ENCODE data around the gene ZIM2.
"Not testable (repeated sequence)": the region's sequence is repeated elsewhere in the genome, so short reads cannot be mapped to it uniquely, and the experiment has no call there.

ZIM2 gene

GRCh38 chr19:56840451-56841192 is at the start of gene ZIM2, which contains the start of gene PEG3:
Gene ZIM2, minus strand, starts transcription at chr19:56840726. Its CDS starts 16,449 bp downstream, at chr19:56824277.
Gene PEG3, minus strand, starts transcription at chr19:56840726. Its CDS starts 16,071 bp downstream, at chr19:56824655.
- no peak for DNase-seq (ENCODE audit: low spot score)

GRCh38 chr19:56885173-56885985 is 44.9 kb upstream of the ZIM2 start:
- DNase-seq (ENCODE audit: low spot score) = no peak

GRCh38 chr19:56884441-56884840 is 43.9 kb upstream of the ZIM2 start:
- DNase-seq (ENCODE audit: low spot score) = no peak

GRCh38 chr19:56880592-56881190 is 40.2 kb upstream of the ZIM2 start:
- no peak for DNase-seq (ENCODE audit: low spot score)

- no peak for DNase-seq (ENCODE audit: low spot score)
These were observed 36.7 kb upstream of the ZIM2 start for GRCh38 chr19:56877069-56877715.

GRCh38 chr19:56875717-56876116 is 35.2 kb upstream of the ZIM2 start:
- no peak for DNase-seq (ENCODE audit: low spot score)

GRCh38 chr19:56874530-56874929 is 34.0 kb upstream of the ZIM2 start:
- DNase-seq (ENCODE audit: low spot score) = no peak

- DNase-seq (ENCODE audit: low spot score) = no peak
These were observed 33.0 kb upstream of the ZIM2 start for GRCh38 chr19:56873493-56873892.

- no peak for DNase-seq (ENCODE audit: low spot score)
These were observed 29.4 kb upstream of the ZIM2 start for GRCh38 chr19:56869886-56870285.

- DNase-seq (ENCODE audit: low spot score) = no peak
These were observed 27.9 kb upstream of the ZIM2 start for GRCh38 chr19:56868446-56868845.

- no peak for DNase-seq (ENCODE audit: low spot score)
These were observed 26.0 kb upstream of the ZIM2 start for GRCh38 chr19:56866538-56866937.

- DNase-seq (ENCODE audit: low spot score) = no peak
These were observed 24.1 kb upstream of the ZIM2 start for GRCh38 chr19:56864443-56865125.

GRCh38 chr19:56862741-56863140 is 22.2 kb upstream of the ZIM2 start:
- no peak for DNase-seq (ENCODE audit: low spot score)

GRCh38 chr19:56860409-56860808 is 19.9 kb upstream of the ZIM2 start:
- DNase-seq (ENCODE audit: low spot score) = not testable (repeated sequence)

- no peak for DNase-seq (ENCODE audit: low spot score)
These were observed 17.5 kb upstream of the ZIM2 start for GRCh38 chr19:56858026-56858425.

- DNase-seq (ENCODE audit: low spot score) = no peak
These were observed 16.3 kb upstream of the ZIM2 start for GRCh38 chr19:56856822-56857221.

- DNase-seq (ENCODE audit: low spot score) = not testable (repeated sequence)
These were observed 11.8 kb upstream of the ZIM2 start for GRCh38 chr19:56852361-56852760.

- DNase-seq (ENCODE audit: low spot score) = no peak
These were observed 7.6 kb upstream of the ZIM2 start for GRCh38 chr19:56848166-56848565.

- DNase-seq (ENCODE audit: low spot score) = no peak
These were observed 1.9 kb upstream of the ZIM2 start for GRCh38 chr19:56842412-56842811.

GRCh38 chr19:56841193-56841543 is 642 bp upstream of the ZIM2 start:
- DNase-seq (ENCODE audit: low spot score) = no peak

GRCh38 chr19:56839652-56840450 is 675 bp downstream of the ZIM2 start:
- no peak for DNase-seq (ENCODE audit: low spot score)

Data from RKO (cell line).